Mesodermal cell (in vitro differentiated cells): Measurements from ENCODE around the gene SCN9A.

Experiments used
- H3K27ac ChIP-seq: 2 replicates; pipeline ENCODE4 v1.7.0; 2013; ENCODE audit warnings: mild to moderate bottlenecking, low read depth, low read length, moderate library complexity; ENCODE audit not compliant: severe bottlenecking
- H3K36me3 ChIP-seq: 2 replicates; pipeline ENCODE4 v1.7.1; 2013; ENCODE audit warnings: mild to moderate bottlenecking, low read length, moderate library complexity; ENCODE audit not compliant: control insufficient read depth, insufficient read depth
- H3K4me1 ChIP-seq: one replicate; pipeline ENCODE4 v1.7.1; 2013; ENCODE audit warnings: mild to moderate bottlenecking, low read length; ENCODE audit not compliant: insufficient read depth, control insufficient read depth, poor library complexity, severe bottlenecking
- H3K4me3 ChIP-seq: 2 replicates; pipeline ENCODE4 v1.7.0; 2013; ENCODE audit warnings: low read length, control low read depth, mild to moderate bottlenecking; ENCODE audit not compliant: insufficient read depth, poor library complexity, severe bottlenecking; ENCODE audit errors: extremely low read depth
- H3K9me3 ChIP-seq: 2 replicates; pipeline ENCODE4 v1.7.1; 2013; ENCODE audit warnings: mild to moderate bottlenecking, low read length, moderate library complexity; ENCODE audit not compliant: control insufficient read depth
- WGBS, 2 experiments: methylation state at CpG; one replicate each; pipeline ENCODE4 v1.1.5; 2013; ENCODE audit warnings: missing lambda C conversion rate in 2 of 2; ENCODE audit not compliant: insufficient coverage in 2 of 2; 5-methylcytosine and 5-hydroxymethylcytosine counted together

The SCN9A gene

GRCh38 chr2:166297951-166298350 lies 77.8 kb downstream of the SCN9A start:
- Histone ChIP-seq H3K4me3 (no peak overlapping the region), H3K27ac (no peak overlapping the region), H3K4me1 (no peaks in the 10 kb centered on the region), H3K36me3 (no peaks in the 10 kb centered on the region), H3K9me3 (no peaks in the 10 kb centered on the region)
- 60% methylated on average over 1 of the region's 2 CpGs; no CpG with 5 or more reads in 1 of the 2 experiments for WGBS, 2 experiments

GRCh38 chr2:166293984-166294383 lies 81.8 kb downstream of the SCN9A start:
- WGBS, 2 experiments = no CpG with 5 or more reads among the region's 1 CpG

GRCh38 chr2:166285215-166285614 lies 90.5 kb downstream of the SCN9A start:
- no peaks in the 10 kb centered on the region for H3K36me3 ChIP-seq
- no peak overlapping the region for H3K4me3 ChIP-seq
- no peaks in the 10 kb centered on the region for H3K9me3 ChIP-seq
- H3K27ac ChIP-seq = no peak overlapping the region
- no peaks in the 10 kb centered on the region for H3K4me1 ChIP-seq

More at GRCh38 chr2:166293984-166294383, 81.8 kb downstream of the SCN9A start:
- H3K4me1 ChIP-seq = no peaks in the 10 kb centered on the region
- H3K36me3 ChIP-seq = no peaks in the 10 kb centered on the region
- H3K9me3 ChIP-seq = no peaks in the 10 kb centered on the region
- no peak overlapping the region for H3K4me3 ChIP-seq
- no peak overlapping the region for H3K27ac ChIP-seq

GRCh38 chr2:166284359-166284758 lies 91.4 kb downstream of the SCN9A start:
- Histone ChIP-seq H3K4me1 (no peaks in the 10 kb centered on the region), H3K36me3 (no peaks in the 10 kb centered on the region), H3K9me3 (no peaks in the 10 kb centered on the region), H3K27ac (no peak overlapping the region), H3K4me3 (no peak overlapping the region)
- 91 to 93% methylated on average over 7 to 9 of the region's 9 CpGs for WGBS, 2 experiments

- H3K4me1 ChIP-seq = no peaks in the 10 kb centered on the region
- no peaks in the 10 kb centered on the region for H3K9me3 ChIP-seq
- H3K36me3 ChIP-seq = no peaks in the 10 kb centered on the region
- no peak overlapping the region for H3K27ac ChIP-seq
- no peak overlapping the region for H3K4me3 ChIP-seq
Observed at GRCh38 chr2:166282154-166282553, 93.6 kb downstream of the SCN9A start.

GRCh38 chr2:166278856-166279255 lies 96.9 kb downstream of the SCN9A start:
- 100% methylated on average over 1 of the region's 4 CpGs; no CpG with 5 or more reads in 1 of the 2 experiments for WGBS, 2 experiments
- no peaks in the 10 kb centered on the region for H3K4me1 ChIP-seq
- no peak overlapping the region for H3K4me3 ChIP-seq
- H3K36me3 ChIP-seq = no peaks in the 10 kb centered on the region
- no peaks in the 10 kb centered on the region for H3K9me3 ChIP-seq
- no peak overlapping the region for H3K27ac ChIP-seq

GRCh38 chr2:166270376-166270775 lies 105.4 kb downstream of the SCN9A start:
- Histone ChIP-seq H3K4me3 (no peak overlapping the region), H3K4me1 (no peaks in the 10 kb centered on the region), H3K27ac (no peak overlapping the region), H3K9me3 (no peaks in the 10 kb centered on the region), H3K36me3 (no peaks in the 10 kb centered on the region)
- 100% methylated on average over 1 of the region's 6 CpGs; no CpG with 5 or more reads in 1 of the 2 experiments for WGBS, 2 experiments

- Histone ChIP-seq H3K9me3 (no peaks in the 10 kb centered on the region), H3K4me3 (no peak overlapping the region), H3K36me3 (no peaks in the 10 kb centered on the region), H3K27ac (no peak overlapping the region), H3K4me1 (no peaks in the 10 kb centered on the region)
Observed at GRCh38 chr2:166269322-166269721, 106.4 kb downstream of the SCN9A start.

- no peaks in the 10 kb centered on the region for H3K9me3 ChIP-seq
Observed at GRCh38 chr2:166257859-166258258, 117.9 kb downstream of the SCN9A start.

GRCh38 chr2:166256896-166257295 lies 118.8 kb downstream of the SCN9A start:
- no CpG with 5 or more reads among the region's 1 CpG for WGBS, 2 experiments
- Histone ChIP-seq H3K4me1 (no peaks in the 10 kb centered on the region), H3K36me3 (no peaks in the 10 kb centered on the region), H3K27ac (no peak overlapping the region), H3K9me3 (no peaks in the 10 kb centered on the region), H3K4me3 (no peak overlapping the region)

More at GRCh38 chr2:166257859-166258258, 117.9 kb downstream of the SCN9A start:
- Histone ChIP-seq H3K27ac (no peak overlapping the region), H3K36me3 (no peaks in the 10 kb centered on the region), H3K4me3 (no peak overlapping the region), H3K4me1 (no peaks in the 10 kb centered on the region)

- Histone ChIP-seq H3K9me3 (no peaks in the 10 kb centered on the region), H3K27ac (no peak overlapping the region), H3K4me1 (no peaks in the 10 kb centered on the region), H3K36me3 (no peaks in the 10 kb centered on the region), H3K4me3 (no peak overlapping the region)
- 90 to 100% methylated on average over 1 of the region's 1 CpG for WGBS, 2 experiments
Observed at GRCh38 chr2:166249318-166249717, 126.4 kb downstream of the SCN9A start.

GRCh38 chr2:166246901-166247300 lies 128.8 kb downstream of the SCN9A start:
- Histone ChIP-seq H3K4me3 (no peak overlapping the region), H3K36me3 (no peaks in the 10 kb centered on the region), H3K9me3 (no peaks in the 10 kb centered on the region), H3K4me1 (no peaks in the 10 kb centered on the region), H3K27ac (no peak overlapping the region)
- WGBS, 2 experiments = no CpG with 5 or more reads among the region's 1 CpG
